BLaER1 treated with 17β-estradiol and CSF1 and Interleukin-3, amounts not matched to agents 10 nM and 100 nM (cell line): Measurements from ENCODE around the gene CDC5L.

Experiments
- H3K27ac ChIP-seq, 11 experiments: shearing (Covaris generic); formaldehyde crosslinking; 2 replicates each; pipeline ENCODE4 v1.8.1; 2022
- H3K27me3 ChIP-seq, 11 experiments: shearing (Covaris generic); formaldehyde crosslinking; 2 replicates each; pipeline ENCODE4 v1.8.1; 2022
- H3K36me3 ChIP-seq, 11 experiments: shearing (Covaris generic); formaldehyde crosslinking; 2 replicates each; pipeline ENCODE4 v1.8.1; 2022
- H3K4me1 ChIP-seq, 10 experiments: shearing (Covaris generic); formaldehyde crosslinking; 2 replicates each; pipeline ENCODE4 v1.8.1; 2022
- H3K4me2 ChIP-seq, 11 experiments: shearing (Covaris generic); formaldehyde crosslinking; 2 replicates each; pipeline ENCODE4 v1.8.1; 2022
- H3K4me3 ChIP-seq, 10 experiments: shearing (Covaris generic); formaldehyde crosslinking; 2 replicates each; pipeline ENCODE4 v1.8.1; 2022
- H3K9ac ChIP-seq, 11 experiments: shearing (Covaris generic); formaldehyde crosslinking; 2 replicates each; pipeline ENCODE4 v1.8.1; 2022
- H3K9me3 ChIP-seq, 11 experiments: shearing (Covaris generic); formaldehyde crosslinking; replicated peaks in 1 of 11; 2 replicates each; pipeline ENCODE4 v1.8.1; 2022
- H4K20me1 ChIP-seq, 11 experiments: shearing (Covaris generic); formaldehyde crosslinking; 2 replicates each; pipeline ENCODE4 v1.8.1; 2022
- Cebpa-rat ChIP-seq, 11 experiments: shearing (Covaris generic); IDR thresholded peaks; 2 replicates each; pipeline ENCODE4 v1.8.1; 2022

Gene CDC5L

GRCh38 chr6:44462335-44462734 lies 74.8 kb downstream of the CDC5L start:
- Histone ChIP-seq H3K4me3 (no peak overlapping the region), H3K36me3 (no peaks in the 10 kb centered on the region), H3K9ac (no peak overlapping the region), H3K4me1 (peaks cover 9 to 41% (median 32%) of the 10 kb centered on the region in 10 experiments), H3K27me3 (no peaks in the 10 kb centered on the region), H3K9me3 (no peaks in the 10 kb centered on the region), H3K27ac (no peak overlapping the region), H4K20me1 (no peaks in the 10 kb centered on the region), H3K4me2 (peak overlapping the region in 8 of 11 experiments; percentile 44 to 74 (median 64); a peak in 14 of 22 replicates)
- no peak for TF ChIP-seq Cebpa-rat (IDR thresholded peaks at IDR 0.05)

- no peaks in the 10 kb centered on the region for H3K36me3 ChIP-seq
- peak overlapping the region in 1 of 11 experiments; percentile 10; a peak in 1 of 22 replicates for H3K27ac ChIP-seq
- H3K4me3 ChIP-seq: no peak overlapping the region
- H3K9ac ChIP-seq: 0 out of 22 replicates have a peak overlapping the region, but pooled peaks of 1 of the 11 experiments have one; percentile 7
- TF ChIP-seq Cebpa-rat (IDR thresholded peaks at IDR 0.05): no peak
- H3K4me2 ChIP-seq: peak overlapping the region in 9 of 11 experiments; percentile 41 to 74 (median 61); a peak in 19 of 22 replicates
- H3K27me3 ChIP-seq: no peaks in the 10 kb centered on the region
- no peaks in the 10 kb centered on the region for H3K9me3 ChIP-seq
- H3K4me1 ChIP-seq: peaks cover 1 to 37% (median 27%) of the 10 kb centered on the region in 10 experiments; a peak in 18 of 20 replicates
- H4K20me1 ChIP-seq: no peaks in the 10 kb centered on the region
These were observed 75.6 kb downstream of the CDC5L start for GRCh38 chr6:44462797-44463727.

- TF ChIP-seq Cebpa-rat (IDR thresholded peaks at IDR 0.05): no peak
- H3K27me3 ChIP-seq: no peaks in the 10 kb centered on the region
- peak overlapping the region in 9 of 11 experiments; percentile 41 to 74 (median 61); a peak in 19 of 22 replicates for H3K4me2 ChIP-seq
- no peaks in the 10 kb centered on the region for H3K36me3 ChIP-seq
- H4K20me1 ChIP-seq: no peaks in the 10 kb centered on the region
- H3K4me1 ChIP-seq: peaks cover 0 to 37% (median 27%) of the 10 kb centered on the region in 10 experiments; a peak in 17 of 20 replicates
- 0 out of 22 replicates have a peak overlapping the region, but pooled peaks of 1 of the 11 experiments have one; percentile 7 for H3K27ac ChIP-seq
- no peaks in the 10 kb centered on the region for H3K9me3 ChIP-seq
- no peak overlapping the region for H3K4me3 ChIP-seq
- no peak overlapping the region for H3K9ac ChIP-seq
These were observed 76.4 kb downstream of the CDC5L start for GRCh38 chr6:44463728-44464450.

- no peak for TF ChIP-seq Cebpa-rat (IDR thresholded peaks at IDR 0.05)
- no peak overlapping the region for H3K4me3 ChIP-seq
- H4K20me1 ChIP-seq: no peaks in the 10 kb centered on the region
- H3K9me3 ChIP-seq: no peaks in the 10 kb centered on the region
- H3K4me2 ChIP-seq: peak overlapping the region in 7 of 11 experiments; percentile 11 to 74 (median 34); a peak in 13 of 22 replicates
- H3K27ac ChIP-seq: no peak overlapping the region
- H3K4me1 ChIP-seq: peaks cover 0 to 37% (median 27%) of the 10 kb centered on the region in 10 experiments; a peak in 17 of 20 replicates
- H3K27me3 ChIP-seq: no peaks in the 10 kb centered on the region
- no peak overlapping the region for H3K9ac ChIP-seq
- H3K36me3 ChIP-seq: no peaks in the 10 kb centered on the region
These were observed 77.2 kb downstream of the CDC5L start for GRCh38 chr6:44464527-44465310.

GRCh38 chr6:44466955-44467354 lies 79.4 kb downstream of the CDC5L start:
- TF ChIP-seq Cebpa-rat (IDR thresholded peaks at IDR 0.05): no peak
- H3K9me3 ChIP-seq: no peaks in the 10 kb centered on the region
- no peak overlapping the region for H3K9ac ChIP-seq
- H3K4me2 ChIP-seq: no peak overlapping the region
- H3K36me3 ChIP-seq: no peaks in the 10 kb centered on the region
- peaks cover 0 to 37% (median 27%) of the 10 kb centered on the region in 10 experiments; a peak in 17 of 20 replicates for H3K4me1 ChIP-seq
- H3K4me3 ChIP-seq: no peak overlapping the region
- no peaks in the 10 kb centered on the region for H4K20me1 ChIP-seq
- H3K27me3 ChIP-seq: no peaks in the 10 kb centered on the region
- H3K27ac ChIP-seq: no peak overlapping the region

GRCh38 chr6:44468835-44469234 lies 81.3 kb downstream of the CDC5L start:
- Histone ChIP-seq H3K9ac (no peak overlapping the region), H3K4me2 (no peak overlapping the region), H3K36me3 (no peaks in the 10 kb centered on the region), H3K27ac (no peak overlapping the region), H3K4me1 (peaks cover 0 to 20% (median 12%) of the 10 kb centered on the region in 10 experiments; a peak in 12 of 20 replicates), H4K20me1 (no peaks in the 10 kb centered on the region), H3K27me3 (no peaks in the 10 kb centered on the region), H3K4me3 (no peak overlapping the region), H3K9me3 (no peaks in the 10 kb centered on the region)
- no peak for TF ChIP-seq Cebpa-rat (IDR thresholded peaks at IDR 0.05)

GRCh38 chr6:44470115-44470464 lies 82.6 kb downstream of the CDC5L start:
- Histone ChIP-seq H3K27ac (no peak overlapping the region), H3K9ac (no peak overlapping the region), H3K9me3 (no peaks in the 10 kb centered on the region), H3K4me2 (no peak overlapping the region), H3K4me3 (no peak overlapping the region), H3K4me1 (peaks cover 0 to 8% (median 3%) of the 10 kb centered on the region in 10 experiments; a peak in 10 of 20 replicates), H3K27me3 (0 out of 22 replicates have a peak, but pooled peaks cover 0 to 3% (median 0%) of the 10 kb centered on the region in 11 experiments), H3K36me3 (no peaks in the 10 kb centered on the region), H4K20me1 (no peaks in the 10 kb centered on the region)
- no peak for TF ChIP-seq Cebpa-rat (IDR thresholded peaks at IDR 0.05)

GRCh38 chr6:44470746-44471145 lies 83.2 kb downstream of the CDC5L start:
- no peak for TF ChIP-seq Cebpa-rat (IDR thresholded peaks at IDR 0.05)
- Histone ChIP-seq H3K27ac (no peak overlapping the region), H3K27me3 (0 out of 22 replicates have a peak, but pooled peaks cover 0 to 3% (median 0%) of the 10 kb centered on the region in 11 experiments), H3K9ac (no peak overlapping the region), H3K4me3 (no peak overlapping the region), H3K4me1 (peaks cover 0 to 11% (median 1%) of the 10 kb centered on the region in 10 experiments; a peak in 8 of 20 replicates), H3K9me3 (no peaks in the 10 kb centered on the region), H3K36me3 (no peaks in the 10 kb centered on the region), H3K4me2 (no peak overlapping the region), H4K20me1 (no peaks in the 10 kb centered on the region)
